ENCODE measurements around the gene RTN4IP1. TPM values are rescaled to one million over a fixed set of nuclear protein-coding genes. Genes with fewer than 3 reads are reported as not detected.
A peak's percentile ranks its signal among the peaks of the same experiment; 100 is the strongest.
"Not testable (repeated sequence)": the region's sequence is repeated elsewhere in the genome, so short reads cannot be mapped to it uniquely, and the experiment has no call there.

Gene RTN4IP1
- total RNA-seq, 1 experiment from 2014 or later = 19.2 TPM

- TF ChIP-seq FOXP1 (CRISPR knock-in tag; IDR thresholded peaks at IDR 0.05; ENCODE audit: borderline replicate concordance) (no peak), ATF2 (CRISPR knock-in tag; IDR thresholded peaks at IDR 0.05; ENCODE audit: borderline replicate concordance, low read depth) (no peak)
Observed at GRCh38 chr6:106599440-106599839, 29.9 kb downstream of the RTN4IP1 start (continued).

GRCh38 chr6:106591111-106591825 is 38.0 kb downstream of the RTN4IP1 start:
- H3K27me3 Mint-ChIP-seq (ENCODE audit: low read depth) = no peaks in the 10 kb centered on the region
- POLR2A ChIA-PET = no interaction called here
- CTCF ChIA-PET = no interaction called here

GRCh38 chr6:106588937-106589336 is 40.4 kb downstream of the RTN4IP1 start:
- DNase-seq (ENCODE audit: low spot score); ATAC-seq; POLR2A ChIA-PET; H3K27ac Mint-ChIP-seq; H3K27me3 Mint-ChIP-seq (ENCODE audit: low read depth); H3K9me3 Mint-ChIP-seq; H3K4me3 Mint-ChIP-seq; CTCF ChIA-PET: not testable (repeated sequence)
- peaks cover 15% of the 10 kb centered on the region for H3K4me1 Mint-ChIP-seq
- H3K36me3 Mint-ChIP-seq = peaks cover 35% of the 10 kb centered on the region

More at GRCh38 chr6:106591111-106591825, 38.0 kb downstream of the RTN4IP1 start:
- Mint-ChIP-seq H3K27ac (peak overlapping the region; percentile 71; the same call in 1 of the 2 replicates), H3K9me3 (no peaks in the 10 kb centered on the region), H3K36me3 (peaks cover 33% of the 10 kb centered on the region), H3K4me3 (no peak overlapping the region), H3K4me1 (peaks cover 5% of the 10 kb centered on the region)
- DNase-seq (ENCODE audit: low spot score) (no peak), ATAC-seq (no peak)
- TF ChIP-seq ZNF671 (CRISPR knock-in tag; IDR thresholded peaks at IDR 0.05) = no peak
- TF ChIP-seq KAT7 (CRISPR knock-in tag; IDR thresholded peaks at IDR 0.05; ENCODE audit: borderline replicate concordance) = no peak
- no peak for TF ChIP-seq MXD4 (CRISPR knock-in tag; IDR thresholded peaks at IDR 0.05; ENCODE audit: borderline replicate concordance)
- no peak for TF ChIP-seq ZNF317 (CRISPR knock-in tag; IDR thresholded peaks at IDR 0.05; ENCODE audit: borderline replicate concordance, low read depth)
- no peak for TF ChIP-seq E2F4 (CRISPR knock-in tag; IDR thresholded peaks at IDR 0.05; ENCODE audit: borderline replicate concordance, low read depth)
- no peak for TF ChIP-seq TP53 (CRISPR knock-in tag; IDR thresholded peaks at IDR 0.05)

GRCh38 chr6:106586815-106587415 is 42.4 kb downstream of the RTN4IP1 start:
- Mint-ChIP-seq H3K36me3 (peaks cover 43% of the 10 kb centered on the region), H3K27me3 (ENCODE audit: low read depth) (no peaks in the 10 kb centered on the region), H3K4me3 (no peak overlapping the region), H3K27ac (no peak overlapping the region), H3K9me3 (no peaks in the 10 kb centered on the region), H3K4me1 (peaks cover 15% of the 10 kb centered on the region)
- DNase-seq (ENCODE audit: low spot score) = no peak
- CTCF ChIA-PET = no interaction called here
- POLR2A ChIA-PET = no interaction called here
- ATAC-seq = no peak
- TF ChIP-seq ZMAT4 (CRISPR knock-in tag; IDR thresholded peaks at IDR 0.05) (no peak), STAT6 (CRISPR knock-in tag; conservative IDR thresholded peaks at IDR 0.05; ENCODE audit: low read depth) (no peak), AR (CRISPR knock-in tag; IDR thresholded peaks at IDR 0.05) (no peak), SMAD4 (CRISPR knock-in tag; IDR thresholded peaks at IDR 0.05) (no peak), OVOL2 (CRISPR knock-in tag; IDR thresholded peaks at IDR 0.05; ENCODE audit: borderline replicate concordance) (no peak), ATF1 (CRISPR knock-in tag; IDR thresholded peaks at IDR 0.05) (no peak), NR2C2 (CRISPR knock-in tag; IDR thresholded peaks at IDR 0.05) (no peak), ZBTB43 (CRISPR knock-in tag; IDR thresholded peaks at IDR 0.05) (no peak), JUN (CRISPR knock-in tag; IDR thresholded peaks at IDR 0.05) (no peak), FOXP1 (CRISPR knock-in tag; IDR thresholded peaks at IDR 0.05; ENCODE audit: borderline replicate concordance) (no peak), ZNF396 (CRISPR knock-in tag; IDR thresholded peaks at IDR 0.05; ENCODE audit: borderline replicate concordance) (no peak), TEAD1 (CRISPR knock-in tag; IDR thresholded peaks at IDR 0.05) (no peak)

Measured in WTC11 (cell line).